ENCODE measurements around the gene RAPGEFL1.
"Not testable (repeated sequence)": the region's sequence is repeated elsewhere in the genome, so short reads cannot be mapped to it uniquely, and the experiment has no call there.

GRCh38 chr17:40197965-40198456 is 20.7 kb downstream of the RAPGEFL1 start:
- not testable (repeated sequence) for TF ChIP-seq HDGF (IDR thresholded peaks at IDR 0.05; ENCODE audit: borderline replicate concordance); FOXK2 (IDR thresholded peaks at IDR 0.05); ZNF384 (IDR thresholded peaks at IDR 0.05); FOXA1 (IDR thresholded peaks at IDR 0.05)

All from HEK293T (cell line).